Measurements from ENCODE around the gene GOLGA7B.

GOLGA7B gene

DNA sequence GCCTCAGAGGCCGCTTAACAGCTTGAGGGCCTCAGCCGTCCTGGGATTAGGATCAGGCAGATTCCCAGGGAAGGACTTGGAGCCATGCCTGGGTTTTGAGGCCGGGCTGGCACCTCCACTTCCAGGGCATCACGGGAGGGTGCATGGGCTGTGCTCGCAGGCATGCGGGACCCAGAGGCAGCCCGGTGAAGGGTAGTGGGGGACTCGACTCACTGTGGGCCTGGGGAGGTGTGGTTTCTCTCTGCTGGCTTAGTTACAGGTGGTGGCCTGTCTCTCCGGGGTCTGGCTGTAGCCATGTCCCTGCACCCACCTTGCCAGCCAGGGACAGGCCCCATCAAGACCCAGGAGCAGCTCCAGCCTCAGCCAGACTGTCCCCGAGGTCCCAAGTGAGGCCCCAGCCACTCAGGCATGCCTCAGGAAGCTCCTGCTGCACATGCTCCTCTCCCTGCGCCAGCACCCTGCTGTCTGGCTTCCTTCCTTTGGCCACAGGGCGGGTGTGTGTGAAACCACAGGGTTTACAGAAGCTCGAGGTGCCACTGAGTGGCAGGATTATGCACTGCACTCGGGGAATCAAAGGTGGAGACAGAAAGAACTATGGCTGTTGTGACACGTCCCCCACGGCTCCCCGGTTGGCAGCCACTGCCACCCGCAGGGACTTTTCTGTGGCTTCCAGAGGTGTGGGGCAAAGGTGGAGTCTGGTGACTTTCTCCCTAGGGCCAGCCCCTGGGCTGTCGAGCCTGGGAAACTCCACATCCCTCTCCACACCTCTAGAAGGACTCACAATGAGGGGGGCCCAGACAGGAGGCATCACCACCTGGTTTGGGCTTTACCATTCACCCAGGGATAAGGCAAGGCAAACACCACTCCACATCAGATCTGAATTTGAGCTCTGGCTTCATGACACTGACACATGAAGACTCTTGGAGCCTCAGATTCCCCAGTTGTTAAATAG, 19.7 kb downstream of the GOLGA7B start:
- DNase-seq = peak; percentile 38

DNA sequence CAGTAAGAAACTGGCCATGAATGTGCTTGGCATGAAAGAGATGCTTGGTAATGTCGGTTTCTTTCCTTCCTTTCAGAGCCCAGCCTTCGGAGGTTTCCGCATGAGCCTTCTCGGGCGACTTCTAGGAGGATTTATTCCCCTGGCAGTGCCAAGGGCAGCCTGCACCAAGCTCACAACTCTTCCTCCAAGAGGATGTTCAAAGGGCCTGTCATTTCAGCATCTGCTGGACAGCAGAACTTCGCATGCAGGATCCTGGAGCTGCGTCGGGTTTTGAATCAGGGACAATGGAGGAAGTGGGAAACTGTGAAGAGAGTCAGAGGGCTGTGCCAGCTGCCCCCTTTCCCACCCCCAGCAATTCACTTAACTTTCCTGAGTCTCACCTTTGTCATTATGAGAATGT, 21.3 kb downstream of the GOLGA7B start:
- no peak for DNase-seq

- no peak for DNase-seq
These were observed 23.9 kb downstream of the GOLGA7B start for GRCh38 chr10:97873569-97873968.

GRCh38 chr10:97874332-97874731, 24.7 kb downstream of the GOLGA7B start:
- DNase-seq = no peak

- no peak for DNase-seq
These were observed 25.7 kb downstream of the GOLGA7B start for GRCh38 chr10:97875391-97875790.

GRCh38 chr10:97876402-97876801, 26.8 kb downstream of the GOLGA7B start:
- no peak for DNase-seq

GRCh38 chr10:97879241-97879640, 29.6 kb downstream of the GOLGA7B start:
- no peak for DNase-seq

- no peak for DNase-seq
These were observed 30.5 kb downstream of the GOLGA7B start for GRCh38 chr10:97880109-97880508.

DNA sequence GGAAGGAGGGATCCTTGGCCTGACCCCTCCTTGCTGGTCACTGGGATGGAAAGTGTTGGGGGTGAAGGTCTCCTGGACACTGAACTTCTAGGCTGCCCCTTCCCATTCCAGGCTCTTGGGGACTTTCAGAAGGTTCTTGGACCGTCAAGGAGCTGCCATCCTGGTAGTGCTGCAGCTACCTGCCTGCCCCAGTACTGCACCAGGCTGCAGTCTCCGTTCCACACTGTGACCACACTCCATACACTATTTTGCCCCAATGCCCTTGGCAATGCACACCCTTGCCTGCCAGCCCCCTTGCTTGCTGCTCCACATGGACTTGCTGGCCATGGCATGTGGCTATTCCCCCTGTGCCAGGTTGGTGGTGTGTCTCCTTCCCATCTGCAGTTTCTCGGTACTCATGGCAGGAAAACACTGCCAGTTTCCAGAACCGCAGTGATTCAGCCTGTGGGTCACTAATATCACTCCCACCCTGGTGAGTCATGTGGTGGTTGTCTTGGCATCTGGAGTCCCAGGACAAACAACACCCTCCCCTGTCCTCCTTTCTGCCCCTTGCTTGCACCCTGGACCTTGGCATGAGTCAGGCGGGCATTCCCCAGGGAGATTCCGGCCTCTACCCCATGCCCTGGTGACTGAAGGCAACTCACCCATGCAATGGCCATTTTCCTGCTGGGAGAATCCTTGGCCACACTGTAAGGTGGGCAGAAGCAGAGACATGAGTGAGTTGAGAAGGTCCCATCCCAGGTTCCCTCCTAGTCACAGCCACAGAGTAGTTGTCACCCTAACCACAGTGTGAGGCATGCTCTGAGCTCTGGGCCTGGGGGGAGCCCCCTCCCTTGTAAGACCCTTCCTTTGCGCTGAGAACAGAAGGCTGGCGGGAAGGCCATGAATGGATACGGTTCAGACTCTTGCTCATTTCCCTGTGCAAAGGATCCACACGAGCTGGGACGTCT, 32.8 kb downstream of the GOLGA7B start:
- no peak for DNase-seq

GRCh38 chr10:97883092-97883485, 33.4 kb downstream of the GOLGA7B start:
- no peak for DNase-seq

DNA sequence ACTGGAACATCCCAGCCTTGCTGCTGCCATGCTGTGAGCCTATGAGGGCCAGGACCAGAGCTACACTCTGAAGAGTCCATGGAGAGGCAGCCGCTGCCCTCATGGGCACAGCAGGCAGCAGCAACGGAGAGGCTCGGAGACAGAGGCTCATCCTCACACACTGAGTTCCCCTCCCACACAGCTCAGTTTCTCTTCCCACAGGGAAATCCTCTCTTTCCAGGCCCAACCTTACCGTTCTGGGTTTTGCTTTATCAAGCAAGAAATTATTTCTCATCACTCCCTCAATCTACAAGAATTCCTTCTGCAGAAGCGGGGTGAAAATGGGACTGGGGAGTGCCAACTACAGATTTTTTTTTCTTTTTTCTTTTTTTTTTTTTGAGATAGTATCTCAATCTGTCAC, 36.6 kb downstream of the GOLGA7B start:
- no peak for DNase-seq

DNA sequence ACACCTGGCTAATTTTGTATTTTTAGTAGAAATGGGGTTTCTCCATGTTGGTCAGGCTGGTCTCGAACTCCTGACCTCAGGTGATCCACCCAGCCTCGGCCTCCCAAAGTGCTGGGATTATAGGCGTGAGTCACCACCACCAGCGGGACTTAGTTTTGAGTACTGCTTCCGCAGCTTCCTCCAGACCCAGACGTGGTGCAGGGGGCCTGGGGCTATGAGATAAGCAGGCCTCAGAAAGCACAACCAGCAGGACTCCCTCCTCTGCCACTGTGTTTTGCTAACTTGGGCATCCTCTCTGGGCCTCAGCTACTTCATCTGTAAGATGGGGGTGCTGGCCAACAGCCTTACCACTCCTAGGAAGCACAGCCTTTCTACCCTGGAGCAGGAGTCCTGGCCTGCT, 37.8 kb downstream of the GOLGA7B start:
- no peak for DNase-seq

DNA sequence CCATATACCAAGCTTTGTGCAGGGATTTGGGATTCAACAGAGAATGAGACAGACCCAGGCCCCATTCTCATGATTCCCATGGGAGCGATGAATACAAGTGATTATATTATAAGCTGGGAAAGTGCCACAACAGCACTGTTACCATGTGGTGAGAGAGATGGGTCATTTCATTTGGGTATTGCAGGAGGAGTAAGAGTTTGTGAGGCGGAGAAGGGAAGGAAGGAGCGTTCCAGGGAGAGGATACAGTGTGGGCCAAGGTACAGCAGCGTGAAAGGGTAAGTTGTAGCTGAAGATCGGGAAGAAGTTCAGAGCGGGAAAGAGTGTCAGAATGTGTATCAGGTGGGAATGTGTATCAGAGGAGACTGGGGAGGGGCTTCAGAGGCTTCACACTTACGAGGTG, 38.5 kb downstream of the GOLGA7B start:
- no peak for DNase-seq

DNA sequence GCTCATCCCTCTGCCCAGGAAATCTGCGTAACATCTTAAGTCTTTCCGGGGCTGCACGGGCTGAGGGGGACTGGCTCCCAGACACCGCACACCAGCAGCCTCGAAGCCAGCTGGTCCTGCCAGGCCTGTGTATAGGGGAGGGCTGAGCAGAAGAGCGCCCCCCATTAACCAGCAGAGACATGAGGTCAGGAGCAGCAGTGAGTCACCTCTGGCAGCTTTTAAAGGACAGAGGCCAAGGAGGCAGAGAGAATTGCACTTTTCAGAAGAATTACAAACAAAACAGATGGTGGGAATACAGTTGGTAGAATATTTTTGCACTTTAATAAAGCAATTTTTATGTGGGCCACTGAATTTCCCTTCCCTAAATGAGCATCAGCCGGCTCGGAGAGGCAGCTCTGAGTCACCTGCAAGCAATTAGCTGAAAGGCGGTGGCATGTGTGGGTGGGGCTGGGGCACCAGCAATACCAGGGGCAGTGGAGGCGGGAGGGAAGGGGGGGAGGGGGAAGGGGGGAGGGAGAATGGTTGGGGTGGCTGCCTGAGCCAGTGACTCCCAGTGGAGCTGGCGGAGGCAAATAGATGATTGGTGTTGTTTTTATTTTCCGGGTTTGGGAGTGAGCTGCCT, 39.1 kb downstream of the GOLGA7B start:
- no peak for DNase-seq

DNA sequence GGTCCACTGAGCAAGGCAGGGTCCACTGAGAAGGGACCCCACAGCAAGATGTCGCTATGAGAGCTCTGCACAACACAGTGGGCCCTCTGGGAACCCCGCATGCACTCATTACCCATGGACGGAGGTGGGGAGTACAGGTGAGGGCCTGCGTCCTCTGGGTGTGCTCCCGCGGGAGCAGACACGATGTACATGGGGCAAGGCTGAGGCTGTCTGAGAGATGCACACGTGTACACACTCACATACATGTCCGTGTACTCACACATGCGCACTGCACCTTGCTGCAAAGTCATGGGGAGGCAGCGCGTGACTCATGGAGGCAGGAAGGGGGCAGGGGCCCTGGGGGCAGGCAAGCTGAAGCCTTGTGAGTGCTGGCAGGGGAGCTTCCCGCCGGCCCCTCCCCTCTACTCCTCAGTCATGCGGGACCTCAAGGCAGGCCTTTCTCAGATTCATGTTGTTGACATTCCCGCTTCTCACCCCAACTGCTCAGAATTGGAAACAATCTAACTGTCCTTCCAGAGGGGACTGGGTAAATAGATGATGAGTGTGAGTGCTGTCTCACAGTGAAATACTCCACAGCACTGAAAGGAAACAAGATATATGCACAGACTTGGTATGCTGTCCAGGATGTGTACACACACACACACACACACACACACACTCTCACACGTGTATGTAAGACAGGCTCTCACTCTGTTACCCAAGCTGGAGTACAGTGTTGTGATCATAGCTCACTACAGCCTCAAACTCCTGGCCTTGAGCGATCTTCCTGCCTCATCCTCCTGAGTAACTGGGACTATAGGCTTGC, 40.0 kb downstream of the GOLGA7B start:
- no peak for DNase-seq

- no peak for DNase-seq
These were observed 42.0 kb downstream of the GOLGA7B start for GRCh38 chr10:97891497-97892167.

GRCh38 chr10:97892506-97892905, 42.9 kb downstream of the GOLGA7B start:
- DNase-seq = no peak

GRCh38 chr10:97892939-97893338, 43.3 kb downstream of the GOLGA7B start:
- no peak for DNase-seq

GRCh38 chr10:97894092-97894491, 44.4 kb downstream of the GOLGA7B start:
- DNase-seq = no peak

DNA sequence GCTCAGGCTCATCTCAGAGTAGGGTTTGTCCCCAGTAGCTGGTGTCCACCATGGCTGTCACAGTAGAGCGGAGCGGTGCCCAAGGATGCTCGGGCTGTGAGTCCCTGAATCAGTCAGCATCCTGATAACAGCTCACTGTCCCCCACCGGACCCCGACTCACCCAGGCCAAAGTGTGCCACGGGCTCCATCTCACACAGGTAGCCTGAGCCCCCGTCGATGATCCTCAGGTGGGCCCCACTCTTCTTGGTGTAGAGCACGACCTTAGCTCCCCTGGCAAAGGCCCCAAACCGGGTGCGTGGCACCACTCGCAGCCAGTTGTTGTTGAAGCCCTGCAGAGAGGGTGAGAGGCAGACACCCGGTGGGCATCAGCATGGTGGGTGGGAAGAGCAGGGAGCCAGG, 45.4 kb downstream of the GOLGA7B start:
- no peak for DNase-seq

DNA sequence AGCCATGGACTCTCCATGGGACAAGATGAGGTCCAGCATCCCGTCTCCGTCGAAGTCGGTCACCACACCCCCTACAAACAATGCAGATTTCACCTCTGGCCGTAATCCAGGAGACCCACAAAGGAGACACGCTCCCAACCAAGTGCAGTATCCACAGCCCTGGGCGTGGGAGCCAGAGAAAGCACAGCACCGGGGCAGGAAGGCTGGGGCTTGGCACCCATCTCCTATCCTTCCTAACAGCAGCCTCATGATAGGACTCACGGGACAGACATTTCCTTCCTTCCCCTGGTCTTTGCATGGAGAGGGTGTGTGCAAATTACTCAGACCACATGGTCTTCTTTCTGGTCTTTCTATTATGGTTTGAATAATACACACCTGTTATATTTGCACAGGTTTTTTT, 46.3 kb downstream of the GOLGA7B start:
- DNase-seq = no peak

All from NCI-H2029 treated with DMSO at 0.1 percent for 48 hours (cell line).